ENCODE results near the gene ZNF319.
A peak's percentile ranks its signal among the peaks of the same experiment; 100 is the strongest.

ZNF319 gene

DNA sequence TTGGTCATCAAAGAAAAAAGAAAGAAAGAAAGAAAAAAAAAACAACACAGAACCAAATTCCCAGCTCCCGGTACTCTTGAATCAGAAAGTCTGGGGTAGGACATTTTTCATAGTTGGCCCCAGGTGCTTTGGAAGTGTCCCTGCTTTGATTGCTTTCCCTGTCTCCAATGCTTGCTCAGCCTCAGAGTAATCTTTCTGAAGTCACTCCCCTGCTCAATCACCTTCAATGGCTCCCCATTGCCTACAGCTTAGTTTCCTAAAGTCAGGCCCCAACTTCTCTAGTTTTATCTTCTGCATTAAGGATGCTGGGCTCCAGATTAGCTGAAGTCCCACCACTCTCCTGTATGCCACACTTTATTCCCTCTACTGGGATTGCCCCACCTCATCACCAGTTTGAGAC, 46.6 kb downstream of the ZNF319 start:
- DNase-seq, result no peak

DNA sequence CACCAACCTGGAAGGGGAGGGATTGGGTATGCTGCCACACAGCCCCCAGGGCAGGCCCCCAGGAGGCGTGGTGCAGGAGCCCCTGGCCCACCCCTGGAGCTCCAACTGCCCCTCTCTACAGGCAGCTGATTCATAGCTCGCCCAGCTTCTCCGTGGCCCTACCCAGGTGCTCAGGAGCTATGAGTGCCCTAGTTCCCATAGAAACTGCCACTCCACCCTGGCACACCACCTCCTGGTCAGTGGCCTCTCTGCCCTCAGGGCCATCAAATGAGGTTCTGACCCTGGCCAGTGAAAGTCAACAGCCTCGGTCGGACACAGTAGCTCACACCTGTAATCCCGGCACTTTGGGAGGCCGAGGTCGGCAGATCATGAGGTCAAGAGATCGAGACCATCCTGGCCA, 47.6 kb downstream of the ZNF319 start:
- DNase-seq, result no peak

DNA sequence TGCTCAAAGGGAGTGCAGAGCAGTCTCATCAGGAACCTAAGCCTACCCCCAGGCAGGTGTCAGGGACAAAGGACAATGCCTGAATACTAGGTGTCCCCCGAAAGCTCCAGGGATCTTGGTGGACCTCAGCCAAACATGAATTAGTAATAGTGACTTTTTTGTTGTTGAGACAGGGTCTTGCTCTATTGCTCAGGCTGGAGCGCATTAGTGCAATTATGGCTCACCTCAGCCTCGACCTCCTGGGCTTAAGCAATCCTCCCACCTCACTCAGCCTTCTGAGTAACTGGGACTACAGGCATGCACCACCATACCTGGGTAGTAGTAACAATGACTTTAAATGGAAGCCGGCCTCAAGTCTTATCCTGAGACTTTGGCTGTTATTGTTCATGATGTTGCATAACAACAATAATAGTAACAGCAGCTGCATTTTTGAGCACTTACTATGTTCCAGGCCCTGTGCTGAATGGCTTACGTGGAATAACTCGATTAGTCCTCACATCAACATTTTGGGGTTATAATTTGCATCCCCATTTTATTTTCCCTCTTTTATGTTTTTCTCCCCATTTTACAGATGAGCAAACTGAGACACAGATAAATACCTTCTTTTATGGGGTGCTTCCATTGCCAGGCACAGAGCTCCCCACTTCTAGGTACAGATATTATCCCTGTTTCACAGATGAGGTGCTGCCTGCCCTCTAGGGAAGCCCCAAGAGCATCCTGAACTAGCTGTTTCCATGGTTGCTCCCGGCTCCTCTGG, 49.1 kb downstream of the ZNF319 start:
- DNase-seq, result no peak

DNA sequence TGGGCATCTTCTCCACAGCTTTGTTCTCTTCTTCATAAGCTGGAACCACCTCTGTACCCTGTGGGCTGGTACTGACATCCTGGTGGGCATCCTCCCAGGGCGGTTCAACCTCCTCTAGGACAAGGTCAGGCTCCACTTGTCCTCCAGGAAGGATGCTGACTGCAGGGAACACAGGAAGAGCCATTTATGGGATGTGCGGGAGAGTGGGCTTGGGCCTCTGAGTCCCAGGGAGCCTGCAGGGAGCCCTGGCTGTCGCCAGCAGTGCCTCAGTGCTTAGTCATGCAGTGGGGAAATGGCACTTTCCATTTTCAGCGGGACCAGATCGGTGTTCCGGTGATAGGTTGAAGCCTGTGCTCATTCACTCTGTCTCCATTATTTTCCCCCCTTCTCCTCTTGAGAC, 50.1 kb downstream of the ZNF319 start:
- DNase-seq, result peak; percentile 11

DNA sequence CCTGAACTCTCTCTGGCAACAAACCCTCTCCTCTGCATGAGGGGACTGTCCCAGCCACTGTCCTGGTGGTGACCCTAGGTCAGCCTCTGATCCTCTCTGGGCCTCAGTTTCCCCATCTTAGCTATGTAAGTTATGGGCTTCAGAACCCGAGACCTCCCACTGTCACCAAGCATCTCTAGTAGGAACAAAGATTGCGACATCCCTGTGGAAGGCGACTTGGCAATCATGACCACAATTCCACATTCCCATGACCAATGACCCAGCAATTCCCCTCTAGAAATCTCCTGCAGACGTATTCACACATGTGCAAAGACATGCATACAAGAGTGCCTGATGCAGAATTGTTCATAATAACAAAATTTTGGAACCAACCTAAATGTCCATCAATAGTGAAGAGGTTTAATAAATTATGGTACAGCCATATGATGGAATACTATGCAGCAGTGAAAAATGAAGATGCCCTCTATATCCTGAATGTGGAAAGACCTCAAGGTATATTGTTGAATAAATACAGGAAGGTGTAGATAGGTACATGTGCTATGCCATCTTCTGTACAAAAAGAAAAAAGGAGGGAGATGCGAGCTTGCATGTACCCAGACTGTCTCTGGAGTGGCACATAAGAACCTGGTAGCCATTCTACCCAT, 50.8 kb downstream of the ZNF319 start:
- no peak for DNase-seq

DNA sequence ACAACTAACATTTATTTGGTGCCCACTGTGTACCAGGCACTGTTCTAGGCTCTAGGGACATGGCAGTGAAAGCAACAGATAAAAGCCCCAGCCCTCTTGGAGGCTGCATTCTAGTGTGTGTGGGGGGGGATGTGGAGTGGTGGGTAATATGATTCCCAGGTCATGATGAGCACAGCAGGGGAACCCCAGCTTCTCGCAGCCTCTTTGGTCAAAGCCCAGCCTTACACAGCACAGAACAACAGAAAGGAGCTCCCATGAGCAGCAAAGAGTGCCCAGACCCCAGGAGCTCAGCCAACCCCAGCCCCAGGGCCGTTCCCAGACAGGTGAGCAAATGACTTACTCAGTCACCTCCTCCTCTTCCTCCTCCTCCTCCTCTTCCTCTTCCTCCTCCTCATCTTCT, 51.5 kb downstream of the ZNF319 start:
- DNase-seq, result no peak

DNA sequence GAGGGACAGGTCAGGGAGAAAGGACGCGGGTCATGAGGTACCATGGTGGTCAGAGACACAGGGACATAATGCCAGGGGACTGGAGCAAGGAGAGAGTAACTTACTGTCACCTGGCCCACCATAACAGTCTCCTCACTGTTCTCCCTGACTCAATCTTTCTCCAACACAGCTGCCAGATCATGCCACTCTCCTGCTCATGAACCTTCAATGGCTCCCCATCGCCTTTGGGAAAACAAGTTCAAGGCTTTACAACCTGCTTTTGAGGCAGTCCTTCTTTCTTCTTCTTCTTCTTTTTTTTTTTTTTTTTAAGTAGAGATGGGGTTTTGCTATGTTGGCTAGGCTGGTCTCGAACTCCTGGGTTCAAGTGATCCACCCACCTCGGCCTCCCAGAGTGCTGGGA, 52.4 kb downstream of the ZNF319 start:
- no peak for DNase-seq

DNA sequence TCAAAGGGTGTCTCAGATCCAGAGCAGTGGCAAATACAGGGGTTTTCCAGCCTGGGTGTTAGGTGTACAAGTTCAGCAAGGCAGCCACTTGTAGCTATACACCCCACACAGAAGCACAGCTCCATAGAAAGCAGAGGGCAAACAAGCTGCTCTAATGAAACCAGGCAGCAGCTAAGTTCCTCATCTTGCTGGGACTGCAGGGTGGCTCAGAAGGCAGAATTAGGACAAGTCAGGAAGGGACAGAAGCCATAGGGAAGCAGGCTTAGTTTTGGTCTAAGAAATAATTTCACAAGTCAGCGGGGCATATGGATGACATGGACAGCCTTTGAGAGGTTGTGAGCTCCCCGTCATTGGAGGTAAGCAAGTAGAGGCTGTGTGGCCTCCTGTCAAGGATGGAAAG, 53.2 kb downstream of the ZNF319 start:
- DNase-seq, result no peak

DNA sequence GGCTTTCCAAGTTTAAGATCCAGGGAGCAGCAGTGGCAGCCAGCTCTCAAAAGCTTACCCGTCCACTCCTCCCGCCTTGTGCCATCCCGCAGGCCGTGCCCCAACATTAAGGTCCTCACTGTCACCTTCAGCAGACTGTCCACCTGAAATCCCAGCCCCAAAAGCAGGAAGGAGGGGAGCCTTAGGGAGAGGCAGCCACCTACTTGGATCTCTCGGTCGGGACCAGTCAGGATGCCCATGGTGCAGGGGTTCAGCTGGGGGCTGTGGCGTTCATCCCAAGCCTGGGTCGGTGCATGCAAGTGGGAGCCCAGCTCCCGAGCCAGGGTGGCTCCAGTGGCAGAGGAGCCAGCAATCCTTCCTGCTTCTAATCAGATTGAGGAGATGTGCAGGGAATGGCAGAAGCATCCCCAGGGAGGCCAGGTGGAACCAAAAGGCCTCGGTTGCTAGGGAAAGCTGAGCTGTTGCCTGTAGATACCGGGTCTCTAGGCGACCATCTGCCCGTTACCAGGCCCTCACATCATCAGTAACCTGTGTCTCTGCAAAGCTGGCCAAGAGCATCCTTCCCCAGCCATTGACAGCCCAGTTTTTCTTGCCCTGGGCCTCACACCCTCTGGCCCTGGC, 54.2 kb downstream of the ZNF319 start:
- DNase-seq, result no peak

DNA sequence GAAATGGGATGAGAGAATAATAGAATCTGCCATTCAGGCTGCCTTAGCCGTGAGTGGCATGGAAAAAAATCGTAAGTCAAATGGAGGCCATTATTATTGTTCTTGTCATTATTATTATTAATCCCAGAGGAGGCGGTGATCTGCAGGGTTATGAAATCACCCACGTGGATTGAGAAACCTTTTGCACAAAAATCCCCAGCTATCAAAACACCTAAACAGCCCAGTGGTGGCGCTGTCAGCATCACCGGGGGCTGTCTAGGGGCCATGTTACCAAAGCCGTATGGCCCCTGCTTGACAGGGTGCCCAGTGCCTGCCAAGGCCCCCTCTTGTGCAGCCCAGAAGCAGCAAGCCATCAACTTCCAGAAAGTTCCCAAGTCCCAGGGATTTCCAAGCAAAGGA, 54.7 kb downstream of the ZNF319 start:
- no peak for DNase-seq

DNA sequence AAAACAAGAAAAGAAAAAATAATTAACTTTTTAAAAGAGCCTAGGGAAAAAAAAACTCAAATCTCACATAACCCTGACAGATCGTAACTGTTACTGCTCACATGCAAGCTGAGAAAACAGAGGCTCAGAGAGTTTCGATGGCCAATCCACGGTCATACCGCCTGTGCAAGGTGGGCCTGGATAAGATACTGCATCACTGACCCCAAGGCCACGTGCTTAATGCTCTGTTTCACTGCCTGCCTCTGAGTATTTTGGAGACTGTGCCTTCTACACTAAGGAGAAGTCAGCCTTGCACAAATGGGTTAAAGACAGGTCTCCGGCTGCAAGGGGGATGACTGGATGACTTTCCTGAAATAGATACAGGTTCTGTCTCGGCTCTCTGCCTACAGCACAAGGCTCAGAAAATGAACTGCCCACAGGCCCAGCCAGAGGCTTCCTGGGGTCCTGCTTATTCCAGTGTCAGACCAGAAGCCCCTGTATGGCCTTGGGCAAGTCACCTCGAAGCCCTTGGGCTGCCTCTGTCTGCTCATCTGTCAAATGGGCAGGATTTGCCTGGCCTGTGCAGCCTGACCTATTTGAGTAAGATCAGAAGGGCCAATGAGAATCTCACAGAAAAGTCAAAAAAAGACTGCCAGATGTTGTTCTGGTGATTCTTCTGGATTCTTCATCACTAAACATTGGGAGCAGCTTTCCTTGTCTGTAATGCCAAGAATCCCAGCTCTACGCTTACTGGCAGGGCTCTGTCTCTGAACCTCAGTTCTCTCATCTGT, 55.3 kb downstream of the ZNF319 start:
- DNase-seq, result no peak
